ENCODE results near the gene MRPL24. TPM values are rescaled to one million over a fixed set of nuclear protein-coding genes. Genes with fewer than 3 reads are reported as not detected.
"Not testable (repeated sequence)": the region's sequence is repeated elsewhere in the genome, so short reads cannot be mapped to it uniquely, and the experiment has no call there.

Gene MRPL24
- total and polyA plus RNA-seq, 2 of the 8 experiments (the other 6 are each of a cell fraction or from before 2014, with no cell fraction given), result 29.7 to 35.2 TPM

GRCh38 chr1:156765136-156765535 is 24.2 kb upstream of the MRPL24 start:
- 89% methylated on average over 14 of the region's 15 CpGs; no CpG with 5 or more reads in 1 of the 2 experiments for WGBS, 2 experiments (ENCODE audit: extremely low coverage in 1 of 2, insufficient coverage in 1 of 2, insufficient read length in 1 of 2, insufficient replicate concordance in 2 of 2, low coverage in 1 of 2, low lambda C conversion rate in 2 of 2, missing lambda C conversion rate in 1 of 2)
- Histone ChIP-seq H3K79me2 (ENCODE audit: control insufficient read depth in 1 of 2, insufficient read depth in 2 of 2, low read length in 2 of 2) (peaks cover 13 to 22% of the 10 kb centered on the region in 2 experiments), H3K23me2 (ENCODE audit: low read depth, low read length) (peaks cover 11% of the 10 kb centered on the region), H3K4me1 (replicated peaks in 1 of 4; ENCODE audit: control insufficient read depth in 3 of 4, insufficient read depth in 4 of 4, low read length in 3 of 4) (peaks cover 0 to 20% (median 6%) of the 10 kb centered on the region in 4 experiments; a peak in 5 of 7 replicates), H4K20me1 (replicated peaks in 1 of 2; ENCODE audit: control insufficient read depth in 1 of 2, insufficient read depth in 2 of 2, low read length in 2 of 2) (peaks cover 10 to 11% of the 10 kb centered on the region in 2 experiments)
- H3K4ac ChIP-seq (replicated peaks; ENCODE audit: insufficient read length, low read depth, low read length); H2AFZ ChIP-seq (ENCODE audit: low read length); H3K9ac ChIP-seq (replicated peaks in 1 of 4; ENCODE audit: extremely low read depth in 1 of 4, low read depth in 3 of 4, low read length in 3 of 4); H2BK20ac ChIP-seq (ENCODE audit: low read length); H3K14ac ChIP-seq (ENCODE audit: insufficient read length); H2BK5ac ChIP-seq (ENCODE audit: low read depth, low read length); H3K4me3 ChIP-seq (ENCODE audit: extremely low read depth in 1 of 4, insufficient read depth in 2 of 4, low read depth in 3 of 4, low read length in 4 of 4); FAIRE-seq; H4K91ac ChIP-seq (replicated peaks; ENCODE audit: insufficient read length, low read length); H2BK120ac ChIP-seq (replicated peaks; ENCODE audit: low read depth, low read length); H3K4me2 ChIP-seq (ENCODE audit: insufficient read depth in 1 of 2, low read depth in 2 of 2, low read length in 2 of 2); H3K36me3 ChIP-seq (ENCODE audit: control insufficient read depth in 2 of 4, insufficient read depth in 4 of 4, low read length in 3 of 4); H3K9me3 ChIP-seq (ENCODE audit: insufficient read depth in 2 of 2, low read depth in 1 of 2, low read length in 1 of 2); DNase-seq (ENCODE audit: low read depth in 1 of 2, low spot score in 2 of 2); H3K23ac ChIP-seq (ENCODE audit: insufficient read length); H3K27ac ChIP-seq (ENCODE audit: low read depth, low read length); H2BK12ac ChIP-seq (ENCODE audit: low read depth, low read length); H2AK5ac ChIP-seq (ENCODE audit: low read depth, low read length); H3K27me3 ChIP-seq (replicated peaks in 1 of 4; ENCODE audit: control insufficient read depth in 3 of 4, extremely low read depth in 1 of 4, insufficient read depth in 3 of 4, low read length in 3 of 4); H3K18ac ChIP-seq (ENCODE audit: extremely low read depth, low read length); H4K8ac ChIP-seq (ENCODE audit: extremely low read depth, insufficient read depth, low read length); H3K79me1 ChIP-seq (ENCODE audit: low read depth, low read length); H2BK15ac ChIP-seq (ENCODE audit: low read length); H4K5ac ChIP-seq (ENCODE audit: insufficient read length, low read depth, low read length); H3K56ac ChIP-seq (replicated peaks; ENCODE audit: insufficient read length, low read depth, low read length): not testable (repeated sequence)
- POLR2A ChIA-PET (ENCODE audit: partially characterized antibody), result interaction anchor here (1.1 to 8.2 kb wide), 3 partner anchors 10 to 37 kb away, joined by 3 to 121 read pairs (median 69); partner anchors contain the start of genes HDGF, ISG20L2, METTL25B and MRPL24
- CTCF ChIA-PET (ENCODE audit: partially characterized antibody), result interaction anchor here (11.7 kb wide), 1 partner anchor 38 kb away, joined by 100 read pairs; the partner anchor contains the start of genes ISG20L2 and METTL25B

Data from H1 (cell line).